WTC11 (cell line): Measurements from ENCODE around the gene SLC4A9. TPM values are rescaled to one million over a fixed set of nuclear protein-coding genes. Genes with fewer than 3 reads are reported as not detected.

ENCODE experiments used
- ATAC-seq: fragments of 200-7000 bp; cut with Tn5 transposase; 2 replicates; pipeline ENCODE4 v1.10.0; 2021; ENCODE audit warnings: mild to moderate bottlenecking, moderate library complexity
- CTCF ChIA-PET: fragments of 300-600 bp; sonication (Branson Sonifier 250); formaldehyde crosslinking; loops from one replicate; lab custom pipeline; 2021; ENCODE audit warnings: antibody characterized with exemption; lab: Charles Lee
- POLR2A ChIA-PET: fragments of 350-600 bp; sonication (Branson Sonifier 250); formaldehyde crosslinking; loops from one replicate; lab custom pipeline; 2021; ENCODE audit warnings: antibody characterized with exemption; lab: Charles Lee
- DNase-seq: peaks from one replicate; pipeline ENCODE4 v3.0.0; 2021; ENCODE audit warnings: low spot score
- H3K27ac Mint-ChIP-seq: 2 replicates; pipeline ENCODE4 v1.8.0; 2021; ENCODE audit warnings: mixed read lengths
- H3K27me3 Mint-ChIP-seq: 2 replicates; pipeline ENCODE4 v1.8.0; 2021; ENCODE audit warnings: low read depth, mild to moderate bottlenecking, moderate library complexity, mixed read lengths
- H3K36me3 Mint-ChIP-seq: 2 replicates; pipeline ENCODE4 v1.8.0; 2021; ENCODE audit warnings: mixed read lengths
- H3K4me1 Mint-ChIP-seq: 2 replicates; pipeline ENCODE4 v1.8.0; 2022; ENCODE audit warnings: mixed read lengths
- H3K4me3 Mint-ChIP-seq: 2 replicates; pipeline ENCODE4 v1.8.0; 2021; ENCODE audit warnings: mild to moderate bottlenecking, moderate library complexity, mixed read lengths
- H3K9me3 Mint-ChIP-seq: 2 replicates; pipeline ENCODE4 v1.8.0; 2021; ENCODE audit warnings: mixed read lengths
- CREB1 ChIP-seq: sonication (generic); formaldehyde crosslinking; IDR thresholded peaks from 2 replicates; pipeline ENCODE4 v1.8.0; 2023; ENCODE audit warnings: mild to moderate bottlenecking, missing genetic modification reagents
- GRHL2 ChIP-seq: fragments of 250-450 bp; sonication (Bioruptor Pico); IDR thresholded peaks from 2 replicates; pipeline ENCODE4 v1.8.0; 2022; ENCODE audit warnings: mild to moderate bottlenecking, moderate library complexity; ENCODE audit not compliant: insufficient replicate concordance, severe bottlenecking
- JUN ChIP-seq: sonication (generic); formaldehyde crosslinking; IDR thresholded peaks from 2 replicates; pipeline ENCODE4 v1.8.0; 2023; ENCODE audit warnings: mild to moderate bottlenecking, missing genetic modification reagents
- NFE2L1 ChIP-seq: sonication (generic); formaldehyde crosslinking; IDR thresholded peaks from 2 replicates; pipeline ENCODE4 v1.8.1; 2023; ENCODE audit warnings: missing genetic modification reagents
- NR2C2 ChIP-seq: sonication (generic); formaldehyde crosslinking; IDR thresholded peaks from 2 replicates; pipeline ENCODE4 v1.8.0; 2022; ENCODE audit warnings: mild to moderate bottlenecking, missing genetic modification reagents
- PRRX2 ChIP-seq: fragments of 250-450 bp; sonication (Bioruptor Pico); IDR thresholded peaks from 2 replicates; pipeline ENCODE4 v1.8.0; 2021; ENCODE audit warnings: mild to moderate bottlenecking
- SOX15 ChIP-seq: fragments of 250-450 bp; sonication (Bioruptor Pico); IDR thresholded peaks from 2 replicates; pipeline ENCODE4 v1.9.0; 2021; ENCODE audit warnings: mild to moderate bottlenecking
- STAT6 ChIP-seq: sonication (generic); formaldehyde crosslinking; conservative IDR thresholded peaks from 2 replicates; pipeline ENCODE4 v1.8.1; 2023; ENCODE audit warnings: mild to moderate bottlenecking, low read depth, missing genetic modification reagents, moderate library complexity
- TCF7 ChIP-seq: sonication (generic); formaldehyde crosslinking; IDR thresholded peaks from 2 replicates; pipeline ENCODE4 v1.8.0; 2022; ENCODE audit warnings: mild to moderate bottlenecking, low read depth, missing genetic modification reagents, moderate library complexity
- TEAD4 ChIP-seq: sonication (generic); formaldehyde crosslinking; IDR thresholded peaks from 2 replicates; pipeline ENCODE4 v1.8.0; 2022; ENCODE audit warnings: mild to moderate bottlenecking, missing genetic modification reagents
- USF2 ChIP-seq: sonication (generic); formaldehyde crosslinking; IDR thresholded peaks from 2 replicates; pipeline ENCODE4 v1.8.1; 2023; ENCODE audit warnings: mild to moderate bottlenecking, missing genetic modification reagents, moderate library complexity
- ZBTB21 ChIP-seq: sonication (generic); formaldehyde crosslinking; IDR thresholded peaks from 2 replicates; pipeline ENCODE4 v1.8.1; 2023; ENCODE audit warnings: mild to moderate bottlenecking, missing genetic modification reagents, borderline replicate concordance
- ZNF219 ChIP-seq: sonication (generic); formaldehyde crosslinking; IDR thresholded peaks from 2 replicates; pipeline ENCODE4 v1.8.0; 2023; ENCODE audit warnings: missing genetic modification reagents, mild to moderate bottlenecking, borderline replicate concordance
- ZNF232 ChIP-seq: sonication (generic); formaldehyde crosslinking; IDR thresholded peaks from 2 replicates; pipeline ENCODE4 v1.8.0; 2022; ENCODE audit warnings: mild to moderate bottlenecking, missing genetic modification reagents
- ZNF671 ChIP-seq: fragments of 250-450 bp; sonication (Bioruptor Pico); IDR thresholded peaks from 2 replicates; pipeline ENCODE4 v1.8.0; 2021; ENCODE audit warnings: mild to moderate bottlenecking
- total RNA-seq: library from RNA; stranded (reverse); gene quantifications from 3 replicates; pipeline ENCODE4 v1.2.3, GENCODE V29; 2021
- TF ChIP-seq, protein P1 (sequence below): fragments of 250-450 bp; sonication (Bioruptor Pico); IDR thresholded peaks from 2 replicates; pipeline ENCODE4 v1.8.0; 2021; ENCODE audit warnings: mild to moderate bottlenecking
- TF ChIP-seq, protein P2 (sequence below): sonication (generic); formaldehyde crosslinking; IDR thresholded peaks from 2 replicates; pipeline ENCODE4 v1.8.0; 2023; ENCODE audit warnings: missing genetic modification reagents
- TF ChIP-seq, protein P3 (sequence below): fragments of 250-450 bp; sonication (Bioruptor Pico); IDR thresholded peaks from 2 replicates; pipeline ENCODE4 v1.9.0; 2021; ENCODE audit warnings: mild to moderate bottlenecking, borderline replicate concordance
- TF ChIP-seq, protein P4 (sequence below): sonication (generic); formaldehyde crosslinking; IDR thresholded peaks from 2 replicates; pipeline ENCODE4 v1.8.1; 2023; ENCODE audit warnings: mild to moderate bottlenecking, moderate library complexity, missing genetic modification reagents
- TF ChIP-seq, protein P5 (sequence below): sonication (generic); formaldehyde crosslinking; IDR thresholded peaks from 2 replicates; pipeline ENCODE4 v1.8.1; 2022; ENCODE audit warnings: mild to moderate bottlenecking, moderate library complexity, missing genetic modification reagents

Gene SLC4A9
- total RNA-seq, 1 experiment from 2014 or later, result 0.37 TPM

DNA sequence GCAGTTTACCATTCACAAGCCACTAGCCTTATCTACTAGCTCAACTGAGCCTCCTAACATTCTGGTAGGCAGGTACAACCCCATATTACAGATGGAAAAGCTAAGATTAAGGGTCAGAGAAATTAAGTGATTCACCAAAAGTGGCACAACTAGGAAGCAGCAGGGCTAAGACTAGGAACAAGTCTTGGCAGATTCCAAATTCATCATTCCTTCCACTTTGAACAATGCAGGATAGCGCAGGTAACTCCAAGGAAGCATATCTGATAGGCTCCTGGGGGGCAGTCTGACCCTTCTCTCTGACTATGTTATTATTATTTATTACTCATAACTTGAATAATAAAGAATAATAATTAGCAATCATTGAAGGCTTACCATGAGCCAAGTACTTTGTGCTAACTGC is 22.1 kb upstream of the SLC4A9 start (continued):
- TF ChIP-seq, protein P1, sequence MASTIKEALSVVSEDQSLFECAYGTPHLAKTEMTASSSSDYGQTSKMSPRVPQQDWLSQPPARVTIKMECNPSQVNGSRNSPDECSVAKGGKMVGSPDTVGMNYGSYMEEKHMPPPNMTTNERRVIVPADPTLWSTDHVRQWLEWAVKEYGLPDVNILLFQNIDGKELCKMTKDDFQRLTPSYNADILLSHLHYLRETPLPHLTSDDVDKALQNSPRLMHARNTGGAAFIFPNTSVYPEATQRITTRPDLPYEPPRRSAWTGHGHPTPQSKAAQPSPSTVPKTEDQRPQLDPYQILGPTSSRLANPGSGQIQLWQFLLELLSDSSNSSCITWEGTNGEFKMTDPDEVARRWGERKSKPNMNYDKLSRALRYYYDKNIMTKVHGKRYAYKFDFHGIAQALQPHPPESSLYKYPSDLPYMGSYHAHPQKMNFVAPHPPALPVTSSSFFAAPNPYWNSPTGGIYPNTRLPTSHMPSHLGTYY (CRISPR knock-in tag), result no peak
- TF ChIP-seq, protein P2, sequence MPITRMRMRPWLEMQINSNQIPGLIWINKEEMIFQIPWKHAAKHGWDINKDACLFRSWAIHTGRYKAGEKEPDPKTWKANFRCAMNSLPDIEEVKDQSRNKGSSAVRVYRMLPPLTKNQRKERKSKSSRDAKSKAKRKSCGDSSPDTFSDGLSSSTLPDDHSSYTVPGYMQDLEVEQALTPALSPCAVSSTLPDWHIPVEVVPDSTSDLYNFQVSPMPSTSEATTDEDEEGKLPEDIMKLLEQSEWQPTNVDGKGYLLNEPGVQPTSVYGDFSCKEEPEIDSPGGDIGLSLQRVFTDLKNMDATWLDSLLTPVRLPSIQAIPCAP, result no peak
- TF ChIP-seq USF2 (CRISPR knock-in tag), result no peak
- TF ChIP-seq TCF7, result no peak
- no peak for TF ChIP-seq PRRX2
- TF ChIP-seq CREB1, result no peak
- TF ChIP-seq STAT6, result no peak
- no peak for TF ChIP-seq ZNF232
- TF ChIP-seq, protein P3, sequence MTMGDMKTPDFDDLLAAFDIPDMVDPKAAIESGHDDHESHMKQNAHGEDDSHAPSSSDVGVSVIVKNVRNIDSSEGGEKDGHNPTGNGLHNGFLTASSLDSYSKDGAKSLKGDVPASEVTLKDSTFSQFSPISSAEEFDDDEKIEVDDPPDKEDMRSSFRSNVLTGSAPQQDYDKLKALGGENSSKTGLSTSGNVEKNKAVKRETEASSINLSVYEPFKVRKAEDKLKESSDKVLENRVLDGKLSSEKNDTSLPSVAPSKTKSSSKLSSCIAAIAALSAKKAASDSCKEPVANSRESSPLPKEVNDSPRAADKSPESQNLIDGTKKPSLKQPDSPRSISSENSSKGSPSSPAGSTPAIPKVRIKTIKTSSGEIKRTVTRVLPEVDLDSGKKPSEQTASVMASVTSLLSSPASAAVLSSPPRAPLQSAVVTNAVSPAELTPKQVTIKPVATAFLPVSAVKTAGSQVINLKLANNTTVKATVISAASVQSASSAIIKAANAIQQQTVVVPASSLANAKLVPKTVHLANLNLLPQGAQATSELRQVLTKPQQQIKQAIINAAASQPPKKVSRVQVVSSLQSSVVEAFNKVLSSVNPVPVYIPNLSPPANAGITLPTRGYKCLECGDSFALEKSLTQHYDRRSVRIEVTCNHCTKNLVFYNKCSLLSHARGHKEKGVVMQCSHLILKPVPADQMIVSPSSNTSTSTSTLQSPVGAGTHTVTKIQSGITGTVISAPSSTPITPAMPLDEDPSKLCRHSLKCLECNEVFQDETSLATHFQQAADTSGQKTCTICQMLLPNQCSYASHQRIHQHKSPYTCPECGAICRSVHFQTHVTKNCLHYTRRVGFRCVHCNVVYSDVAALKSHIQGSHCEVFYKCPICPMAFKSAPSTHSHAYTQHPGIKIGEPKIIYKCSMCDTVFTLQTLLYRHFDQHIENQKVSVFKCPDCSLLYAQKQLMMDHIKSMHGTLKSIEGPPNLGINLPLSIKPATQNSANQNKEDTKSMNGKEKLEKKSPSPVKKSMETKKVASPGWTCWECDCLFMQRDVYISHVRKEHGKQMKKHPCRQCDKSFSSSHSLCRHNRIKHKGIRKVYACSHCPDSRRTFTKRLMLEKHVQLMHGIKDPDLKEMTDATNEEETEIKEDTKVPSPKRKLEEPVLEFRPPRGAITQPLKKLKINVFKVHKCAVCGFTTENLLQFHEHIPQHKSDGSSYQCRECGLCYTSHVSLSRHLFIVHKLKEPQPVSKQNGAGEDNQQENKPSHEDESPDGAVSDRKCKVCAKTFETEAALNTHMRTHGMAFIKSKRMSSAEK (CRISPR knock-in tag), result no peak
- no peak for TF ChIP-seq SOX15 (CRISPR knock-in tag)
- TF ChIP-seq, protein P4, sequence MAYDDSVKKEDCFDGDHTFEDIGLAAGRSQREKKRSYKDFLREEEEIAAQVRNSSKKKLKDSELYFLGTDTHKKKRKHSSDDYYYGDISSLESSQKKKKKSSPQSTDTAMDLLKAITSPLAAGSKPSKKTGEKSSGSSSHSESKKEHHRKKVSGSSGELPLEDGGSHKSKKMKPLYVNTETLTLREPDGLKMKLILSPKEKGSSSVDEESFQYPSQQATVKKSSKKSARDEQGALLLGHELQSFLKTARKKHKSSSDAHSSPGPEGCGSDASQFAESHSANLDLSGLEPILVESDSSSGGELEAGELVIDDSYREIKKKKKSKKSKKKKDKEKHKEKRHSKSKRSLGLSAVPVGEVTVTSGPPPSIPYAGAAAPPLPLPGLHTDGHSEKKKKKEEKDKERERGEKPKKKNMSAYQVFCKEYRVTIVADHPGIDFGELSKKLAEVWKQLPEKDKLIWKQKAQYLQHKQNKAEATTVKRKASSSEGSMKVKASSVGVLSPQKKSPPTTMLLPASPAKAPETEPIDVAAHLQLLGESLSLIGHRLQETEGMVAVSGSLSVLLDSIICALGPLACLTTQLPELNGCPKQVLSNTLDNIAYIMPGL (CRISPR knock-in tag), result no peak
- no peak for TF ChIP-seq TEAD4 (CRISPR knock-in tag)
- TF ChIP-seq ZNF219 (CRISPR knock-in tag), result no peak
- no peak for TF ChIP-seq ZBTB21 (CRISPR knock-in tag)

DNA sequence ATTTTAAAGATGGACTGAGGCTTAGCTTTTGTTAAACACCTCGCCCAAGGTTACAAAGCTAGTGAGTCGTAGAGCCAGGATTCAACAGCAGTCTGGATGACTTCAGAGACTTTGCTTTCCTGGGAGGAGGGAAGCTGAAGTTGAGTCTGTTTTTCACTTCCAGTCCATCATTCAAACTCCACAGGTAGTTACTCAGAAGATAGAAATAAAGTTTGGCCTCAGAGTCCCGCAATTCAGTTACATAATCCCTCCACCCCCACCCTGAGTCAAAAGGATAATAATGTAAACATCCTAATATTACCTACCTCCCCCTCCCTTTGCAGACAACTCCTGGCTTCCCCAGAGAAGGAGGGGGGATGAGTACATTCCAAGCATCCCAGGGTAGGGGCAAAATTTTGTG is 21.7 kb upstream of the SLC4A9 start:
- no peak for ATAC-seq
- no peak overlapping the region for H3K27ac Mint-ChIP-seq
- TF ChIP-seq ZNF671, result no peak
- TF ChIP-seq, protein P5, sequence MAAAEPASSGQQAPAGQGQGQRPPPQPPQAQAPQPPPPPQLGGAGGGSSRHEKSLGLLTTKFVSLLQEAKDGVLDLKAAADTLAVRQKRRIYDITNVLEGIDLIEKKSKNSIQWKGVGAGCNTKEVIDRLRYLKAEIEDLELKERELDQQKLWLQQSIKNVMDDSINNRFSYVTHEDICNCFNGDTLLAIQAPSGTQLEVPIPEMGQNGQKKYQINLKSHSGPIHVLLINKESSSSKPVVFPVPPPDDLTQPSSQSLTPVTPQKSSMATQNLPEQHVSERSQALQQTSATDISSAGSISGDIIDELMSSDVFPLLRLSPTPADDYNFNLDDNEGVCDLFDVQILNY (CRISPR knock-in tag), result no peak
- no peak for TF ChIP-seq TCF7
- TF ChIP-seq GRHL2 (CRISPR knock-in tag), result no peak
- TF ChIP-seq NFE2L1 (CRISPR knock-in tag), result no peak
- TF ChIP-seq, protein P3 (CRISPR knock-in tag), result no peak
- no peak for TF ChIP-seq JUN
- no peak for TF ChIP-seq NR2C2 (CRISPR knock-in tag)

More for the DNA sequence above, 21.7 kb upstream of the SLC4A9 start:
- ChIA-PET CTCF (interaction anchor here (3.1 to 3.9 kb wide), 2 partner anchors 8 to 94 kb away, joined by 15 to 35 read pairs; partner anchors contain the start of gene HBEGF), POLR2A (interaction anchor here (1.5 kb wide), 1 partner anchor 8 kb away, joined by 4 read pairs; the partner anchor contains the start of gene HBEGF)
- 0 out of 2 replicates have a peak, but pooled peaks cover 2% of the 10 kb centered on the region for H3K4me1 Mint-ChIP-seq
- H3K36me3 Mint-ChIP-seq, result no peaks in the 10 kb centered on the region; the same call in 1 of the 2 replicates
- no peaks in the 10 kb centered on the region for H3K9me3 Mint-ChIP-seq
- no peak overlapping the region for H3K4me3 Mint-ChIP-seq
- no peaks in the 10 kb centered on the region for H3K27me3 Mint-ChIP-seq
- no peak for DNase-seq
